Cerebellar nuclear complex (tissue), 1 donor: Measurements from ENCODE around the gene PLCL2.
A peak's percentile ranks its signal among the peaks of the same experiment; 100 is the strongest.

Experiments used
- DNase-seq, 2 experiments: peaks; one replicate each; lab custom pipeline; 2025; lab: John Stamatoyannopoulos, UW

The PLCL2 gene

DNA sequence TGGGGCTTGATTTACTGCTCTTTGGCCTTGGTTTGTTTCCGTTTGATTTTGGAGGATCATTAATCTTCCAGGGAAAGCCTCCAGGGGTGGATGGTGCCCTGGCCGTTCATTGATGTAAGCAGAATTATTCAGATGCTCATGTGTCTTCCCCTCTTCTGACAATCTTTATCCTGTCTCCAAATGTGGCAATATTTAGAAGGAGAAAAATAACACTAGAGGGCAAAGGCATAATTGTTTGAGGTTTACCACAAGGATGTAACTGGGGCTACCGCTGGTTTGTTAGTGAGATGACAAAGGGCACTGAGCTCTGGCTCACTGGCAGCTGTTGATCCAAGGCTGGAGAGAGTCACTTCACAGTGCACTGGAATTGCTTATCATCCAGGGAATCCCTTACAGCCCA is 18.2 kb upstream of the PLCL2 start:
- DNase-seq = no peak

DNA sequence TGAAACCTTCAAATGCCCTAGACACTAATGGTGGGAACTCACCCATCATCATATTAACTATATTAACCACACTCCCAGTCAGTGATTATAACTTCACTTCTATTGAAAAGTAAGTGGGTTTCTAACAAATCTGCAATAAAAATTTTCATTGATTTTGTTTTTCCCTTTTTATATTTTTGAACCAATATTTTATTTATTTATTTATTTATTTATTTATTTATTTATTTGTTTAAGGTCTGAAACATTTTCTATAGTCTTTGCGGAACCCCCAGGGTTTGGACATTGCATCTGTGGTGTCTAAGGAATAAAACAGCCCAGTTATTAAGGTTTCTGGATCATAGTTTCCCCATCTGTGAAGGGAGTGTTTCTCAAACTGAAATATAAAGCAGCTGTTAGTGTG is 16.2 kb upstream of the PLCL2 start:
- DNase-seq = no peak

DNA sequence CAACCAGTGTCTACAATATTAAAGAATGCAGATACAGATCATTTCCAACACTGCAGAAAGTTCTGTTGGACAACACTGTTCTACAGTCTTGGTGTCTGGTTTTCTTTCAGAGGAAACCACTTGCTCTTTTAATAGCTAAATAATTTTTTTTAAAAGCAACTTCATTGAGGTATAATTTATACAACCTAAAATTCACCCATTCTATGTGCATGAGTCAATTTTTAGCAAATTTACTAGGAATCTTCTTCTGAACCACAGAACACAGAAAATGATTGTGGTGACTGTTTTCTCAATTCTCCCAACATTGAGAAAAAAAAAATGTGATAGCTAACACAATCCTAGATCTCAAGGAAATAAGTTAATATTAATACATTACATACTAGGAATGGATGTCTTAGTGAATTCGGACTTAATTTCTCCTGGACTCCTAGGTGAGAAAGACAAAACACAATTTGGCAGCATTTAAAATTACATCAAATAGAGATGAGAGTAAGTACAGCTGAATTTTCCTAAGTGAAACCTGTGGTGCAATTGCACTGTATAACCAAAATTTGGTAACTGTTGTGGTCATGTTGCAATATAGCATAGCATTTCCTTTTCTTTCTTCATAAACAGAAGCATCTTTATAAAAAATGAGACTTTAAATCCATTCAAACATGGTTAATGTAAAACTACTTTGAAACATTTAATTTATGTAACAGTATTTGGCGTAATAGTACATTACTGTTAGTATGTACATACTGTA is 15.3 kb upstream of the PLCL2 start:
- DNase-seq = no peak

DNA sequence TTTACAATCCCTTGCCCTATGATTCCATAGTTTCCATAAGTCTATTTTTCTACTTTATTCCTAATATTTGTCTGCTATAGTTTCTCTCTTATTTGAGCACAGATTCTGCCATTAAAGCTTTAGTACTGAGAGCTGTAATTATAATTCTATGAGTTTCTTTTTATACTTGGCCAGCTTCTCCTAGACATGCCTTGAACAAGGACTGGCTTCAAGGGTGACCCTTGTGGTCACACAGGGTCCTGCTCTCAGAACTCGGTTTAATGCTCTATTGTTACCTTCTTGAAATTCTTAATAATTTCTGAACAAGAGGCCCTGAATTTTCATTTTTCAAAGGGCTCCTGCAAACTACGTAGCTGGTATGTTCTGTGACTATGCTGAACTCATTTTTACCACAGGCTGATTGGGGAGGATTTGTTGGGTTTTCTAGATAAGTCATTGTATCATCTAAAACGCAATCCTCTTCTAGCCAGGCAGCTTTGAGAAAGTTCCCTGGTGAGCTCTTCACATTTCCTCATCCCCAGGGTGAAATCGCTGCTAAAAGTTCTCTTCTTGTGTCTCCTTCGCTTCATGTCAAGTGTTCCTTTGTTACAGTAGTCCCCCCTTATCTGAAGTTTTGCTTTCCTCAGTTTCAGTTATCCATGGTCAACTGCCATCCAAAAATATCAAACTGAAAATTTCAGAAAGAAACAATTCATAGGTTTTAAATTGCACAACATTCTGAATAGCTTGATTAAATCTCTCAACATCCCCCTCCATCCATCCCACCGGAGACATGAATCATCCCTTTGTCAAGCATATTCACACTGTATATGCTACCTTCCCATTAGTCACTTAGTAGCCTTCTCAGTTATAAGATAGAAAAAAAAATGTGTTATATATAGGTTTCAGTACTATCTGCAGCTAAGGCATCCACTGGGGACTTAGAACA is 12.6 kb upstream of the PLCL2 start:
- no peak for DNase-seq

DNA sequence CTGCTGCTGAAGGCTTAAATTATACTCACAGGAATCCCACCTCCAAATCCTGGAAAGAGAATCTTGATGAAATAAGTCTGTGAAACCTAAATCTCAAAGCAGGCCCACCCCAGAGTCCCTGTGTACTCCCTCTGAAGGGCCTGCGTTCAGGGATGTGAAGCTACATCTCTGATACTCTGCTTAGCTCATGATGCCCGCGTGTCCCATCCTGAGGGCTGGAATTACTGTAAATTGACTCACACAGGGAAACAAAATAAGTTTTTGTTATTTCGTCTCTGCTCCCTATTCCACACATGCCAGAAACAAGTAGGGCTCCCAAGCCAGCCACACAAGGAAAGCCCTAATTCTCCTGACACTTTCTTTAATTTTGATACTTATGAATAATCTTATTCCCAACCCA is 10.9 kb upstream of the PLCL2 start:
- DNase-seq = no peak

DNA sequence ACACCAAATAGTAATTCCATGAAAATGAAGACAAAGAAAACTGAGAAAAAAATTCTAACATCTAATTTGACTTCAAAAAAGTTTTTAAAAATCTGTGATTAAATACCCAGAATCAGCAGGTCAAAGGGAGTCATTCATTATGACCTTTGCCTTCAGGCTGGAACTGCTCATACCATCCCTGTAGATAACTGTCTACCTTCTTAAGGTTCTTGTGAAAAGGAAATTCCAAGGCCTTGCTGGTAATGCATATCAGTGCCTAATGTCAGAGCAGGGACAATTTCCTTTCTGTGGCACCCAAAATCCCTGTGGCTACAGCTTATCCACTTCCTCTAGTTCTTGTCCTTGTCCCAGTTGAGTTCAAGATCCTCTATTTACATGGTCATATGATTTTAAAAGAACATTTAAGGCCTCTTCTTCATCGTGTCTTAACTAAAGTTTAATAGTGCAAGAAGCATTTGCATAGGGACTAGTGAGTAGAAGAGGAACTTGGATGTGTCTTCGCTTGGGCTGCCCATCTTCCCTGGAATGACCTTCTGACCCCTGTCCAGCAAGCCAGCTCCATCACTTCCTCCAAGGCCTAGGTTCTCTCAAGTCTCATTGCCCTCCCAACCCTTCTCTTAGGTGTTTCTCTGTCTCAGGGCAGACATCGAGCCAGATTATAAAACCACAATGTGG is 8.7 kb upstream of the PLCL2 start:
- no peak for DNase-seq

DNA sequence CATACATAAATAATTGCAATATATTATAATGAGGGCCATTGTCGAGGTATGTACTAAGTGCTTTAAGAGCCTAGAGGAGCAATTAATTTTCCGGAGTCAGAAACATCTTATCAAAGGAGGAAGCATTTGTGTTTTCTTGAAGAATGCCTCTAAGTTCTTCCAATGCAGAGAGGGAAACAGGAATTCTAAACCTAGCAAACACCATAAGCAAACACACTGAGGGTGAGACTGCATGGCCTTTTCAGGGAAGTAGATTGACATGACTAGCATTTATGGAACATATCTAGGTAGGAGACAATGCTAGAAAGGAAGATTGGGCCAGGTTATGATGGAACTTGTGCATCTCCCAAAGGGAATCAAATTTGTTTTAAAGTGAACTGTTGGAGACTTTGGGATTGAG is 7.2 kb upstream of the PLCL2 start:
- no peak for DNase-seq

DNA sequence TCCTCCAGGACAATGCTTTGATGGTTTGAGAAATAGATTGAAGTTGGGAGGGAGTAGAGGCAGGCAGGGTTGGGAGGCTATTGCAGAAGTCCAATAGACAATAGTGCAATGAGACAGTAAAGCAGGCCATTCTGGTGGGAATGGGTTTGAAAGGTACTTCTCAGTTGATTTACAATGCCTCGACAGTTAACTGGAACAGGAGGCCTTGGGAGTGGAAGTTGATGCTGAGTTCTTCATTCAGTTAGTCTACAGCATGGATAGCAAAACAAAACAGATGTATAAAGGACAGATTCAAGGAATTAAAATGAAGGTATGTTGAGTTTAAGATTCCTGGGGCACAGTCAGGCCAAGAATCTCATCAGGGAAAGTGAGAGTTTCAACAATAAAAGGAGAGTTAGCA is 6.8 kb upstream of the PLCL2 start:
- DNase-seq = no peak

DNA sequence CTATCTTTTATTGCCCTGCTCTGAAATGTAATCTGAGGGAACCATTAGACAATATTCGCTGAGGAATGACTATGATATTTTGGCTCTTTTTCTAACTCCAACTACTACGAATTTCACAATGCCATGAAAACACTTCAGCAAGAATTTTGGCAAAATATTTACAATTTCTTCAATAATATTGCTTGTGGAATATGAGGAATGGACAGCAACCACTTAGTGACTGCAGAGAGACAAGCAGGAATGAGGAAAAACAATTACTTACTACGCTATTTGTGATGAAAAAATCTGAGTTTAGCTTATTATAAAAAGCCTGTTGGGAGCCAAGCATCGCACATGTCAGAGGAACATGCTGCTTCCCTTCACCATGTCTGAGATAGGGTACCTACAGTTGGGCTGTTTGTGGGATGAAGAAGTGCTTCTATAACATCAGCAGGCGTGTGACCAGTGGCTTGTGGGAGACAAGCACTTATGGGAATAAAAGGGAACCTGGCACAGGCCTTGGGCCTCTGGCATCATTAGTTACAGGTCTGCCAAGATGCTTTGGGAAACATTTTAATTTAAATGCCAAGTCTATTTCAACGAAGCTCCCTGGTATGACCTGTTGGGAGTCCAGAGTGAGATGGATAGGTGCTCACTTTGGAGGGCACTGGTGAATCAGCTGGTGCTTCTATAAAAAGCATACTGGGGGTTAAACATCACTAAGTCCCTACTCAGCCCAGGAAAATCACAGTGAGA is 2.7 kb upstream of the PLCL2 start:
- no peak for DNase-seq

DNA sequence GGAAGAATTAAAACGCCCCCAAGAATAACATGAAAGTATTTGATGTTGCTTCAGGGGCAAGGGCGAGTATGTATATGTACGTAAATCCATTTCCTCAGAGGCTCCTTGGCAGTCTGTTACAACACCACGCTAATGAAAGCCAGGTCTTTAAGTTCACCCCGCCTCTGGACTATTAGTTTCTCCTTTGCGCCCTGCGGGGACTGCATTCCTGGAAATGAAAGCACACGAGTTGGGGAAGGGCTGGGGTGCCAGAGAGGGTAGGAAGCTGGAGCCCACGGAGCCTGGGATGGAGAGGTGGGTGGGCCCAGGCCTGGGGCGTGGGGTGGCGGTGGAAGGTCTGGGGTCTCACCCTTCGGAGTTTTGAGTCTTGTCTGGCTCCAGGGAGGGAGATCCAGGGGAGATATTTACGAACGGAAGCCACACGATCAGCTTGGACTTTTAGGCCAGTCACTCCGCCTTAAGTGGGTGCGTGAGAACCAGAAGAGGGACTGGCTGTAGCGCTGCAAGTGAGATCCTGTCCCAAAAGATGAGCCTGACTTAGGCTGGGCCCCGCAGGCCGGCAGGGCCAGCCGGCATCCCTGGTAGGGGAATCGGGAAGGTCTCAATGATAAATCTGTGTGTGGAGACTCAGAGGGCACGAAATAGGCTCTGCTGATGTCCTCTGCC is 1.6 kb upstream of the PLCL2 start:
- DNase-seq = no peak

DNA sequence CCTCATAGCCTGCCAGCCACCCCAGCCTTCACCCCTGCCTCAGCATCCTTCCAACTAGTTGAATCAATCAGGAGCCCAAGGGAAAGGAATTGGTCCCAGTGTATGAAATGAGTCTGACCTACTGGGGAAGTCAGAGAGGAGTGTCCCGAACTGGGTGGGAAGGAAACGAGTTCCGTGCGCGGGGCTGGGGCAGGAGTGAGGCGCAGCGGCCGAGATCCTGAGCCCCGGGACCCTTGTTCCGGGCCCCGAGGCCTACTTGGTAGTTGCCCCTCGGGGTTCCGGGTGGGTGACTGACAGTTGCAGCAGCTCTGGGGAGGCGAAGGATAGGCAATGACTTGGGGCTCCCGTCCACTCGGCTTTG is 1.1 kb upstream of the PLCL2 start:
- DNase-seq = no peak

DNA sequence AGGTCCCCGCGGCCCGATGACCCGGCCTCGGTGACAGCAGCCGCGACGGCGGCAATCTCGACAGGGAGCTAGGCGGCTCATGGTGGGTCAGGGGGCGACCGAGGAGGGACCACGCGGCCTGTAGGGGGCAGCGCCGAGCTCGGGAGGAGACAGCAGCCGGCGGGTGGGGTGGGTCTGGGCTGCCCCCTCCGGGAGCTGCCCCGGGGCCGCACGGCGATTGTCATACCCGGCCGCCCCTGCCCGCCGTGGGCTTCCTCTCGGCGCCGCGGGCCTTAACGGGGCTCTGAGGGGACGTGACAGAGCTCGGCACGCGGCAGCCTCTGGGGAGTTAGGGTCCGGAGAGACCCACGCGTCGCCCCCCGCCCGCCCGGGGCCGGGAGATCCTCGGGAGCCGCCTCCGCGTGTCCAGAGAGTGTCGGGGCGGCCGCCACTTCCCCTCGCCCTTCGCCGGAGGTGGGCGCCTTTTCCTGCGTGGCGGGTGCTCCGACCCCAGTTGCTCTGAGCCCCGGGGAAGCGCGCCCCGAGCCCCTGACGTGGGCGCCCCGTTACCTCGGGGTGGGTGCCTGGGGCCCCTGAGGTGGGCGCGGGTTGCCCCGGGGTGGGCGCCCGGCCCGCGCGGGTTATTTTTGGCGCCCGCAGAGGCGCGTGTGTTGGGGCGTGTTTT is 539 bp upstream of the PLCL2 start:
- DNase-seq = no peak

DNA sequence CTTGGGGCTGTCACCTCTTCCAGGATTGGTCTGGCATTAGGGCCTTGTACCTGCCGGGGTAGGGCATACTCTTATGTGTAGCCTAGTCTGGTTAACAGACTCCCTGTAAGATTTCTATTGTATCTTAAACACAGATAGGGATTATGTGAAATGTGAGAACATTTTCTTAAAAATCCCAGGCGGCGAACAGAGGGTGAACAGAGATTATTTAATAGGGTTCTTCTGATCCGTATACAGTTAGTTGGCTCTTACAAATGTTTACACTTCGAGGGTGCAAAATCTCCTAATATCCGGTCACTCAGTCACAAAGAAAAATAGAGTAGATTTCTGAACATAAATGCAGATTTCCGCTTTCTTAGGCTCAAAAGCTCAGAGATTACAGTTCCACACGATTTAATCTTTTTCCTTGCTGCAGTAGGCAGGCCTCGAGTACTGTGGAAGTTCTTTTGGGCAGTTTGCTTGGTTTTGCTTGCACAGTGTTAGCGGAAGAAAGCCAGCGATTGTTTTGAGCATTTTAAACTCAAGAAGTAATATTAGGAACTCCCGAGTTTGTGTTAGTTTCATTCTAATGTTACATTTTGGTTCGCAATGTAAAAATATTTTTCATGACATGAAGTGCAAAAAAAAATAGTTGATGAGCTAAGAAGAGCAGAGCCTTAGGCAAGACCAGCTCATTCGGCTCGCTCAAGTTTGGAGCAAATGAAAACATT is 993 bp downstream of the PLCL2 start:
- peak in 1 of 2 experiments; percentile 48 for DNase-seq

DNA sequence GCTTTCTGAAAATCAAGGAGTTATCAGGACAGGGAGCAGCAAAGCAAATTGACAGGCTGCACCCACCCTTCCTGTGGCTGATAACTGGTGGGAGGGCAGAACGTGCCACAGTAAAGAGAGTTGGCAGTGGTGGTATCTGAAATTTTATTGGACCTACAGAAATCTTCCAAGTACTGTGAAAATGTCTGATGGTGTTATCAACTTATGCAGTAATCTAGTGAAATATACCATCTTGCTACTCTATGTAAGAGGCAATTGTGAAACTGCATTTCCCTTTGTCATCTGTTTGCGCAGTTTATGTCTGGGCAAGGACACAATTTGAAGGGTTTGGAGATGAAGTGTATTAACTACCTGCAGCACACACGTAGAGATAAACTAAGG is 1.5 kb downstream of the PLCL2 start:
- DNase-seq = no peak

DNA sequence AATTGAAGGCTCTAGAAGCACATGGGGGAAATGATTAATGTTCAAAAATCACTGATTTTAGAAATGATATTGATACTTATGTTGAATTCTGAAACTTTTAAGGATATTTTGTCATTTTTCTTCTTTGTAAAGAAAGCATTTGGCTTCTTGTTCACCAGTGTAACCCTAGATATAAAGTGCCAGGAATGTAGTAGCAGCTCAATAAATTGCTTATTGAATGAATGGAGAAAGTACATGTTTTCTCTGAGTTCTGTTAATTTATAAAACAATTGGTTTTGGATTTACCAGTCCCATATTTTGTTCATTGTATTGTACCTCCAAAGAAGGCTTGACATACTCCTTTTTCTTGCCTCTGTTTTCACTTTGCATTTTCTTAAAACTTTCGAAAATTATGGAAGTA is 2.4 kb downstream of the PLCL2 start:
- no peak for DNase-seq

DNA sequence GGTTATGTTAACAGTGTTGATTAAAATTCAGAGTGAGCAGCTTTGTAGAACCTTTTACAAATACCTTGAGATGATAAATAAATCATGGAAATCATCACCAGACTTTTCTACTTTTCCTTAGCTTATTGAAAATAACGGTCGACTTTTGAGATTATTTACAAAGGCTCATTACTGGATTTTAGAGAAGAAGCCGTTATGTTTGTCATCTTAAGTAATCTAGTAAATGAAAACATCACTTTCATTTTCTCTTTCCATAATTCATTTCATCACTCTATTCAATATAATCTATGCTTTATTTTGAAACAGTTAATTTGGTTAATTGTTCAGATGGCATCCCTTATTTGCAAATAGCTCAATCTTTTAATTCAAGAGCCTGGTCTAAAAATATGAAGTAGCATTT is 3.6 kb downstream of the PLCL2 start:
- no peak for DNase-seq

DNA sequence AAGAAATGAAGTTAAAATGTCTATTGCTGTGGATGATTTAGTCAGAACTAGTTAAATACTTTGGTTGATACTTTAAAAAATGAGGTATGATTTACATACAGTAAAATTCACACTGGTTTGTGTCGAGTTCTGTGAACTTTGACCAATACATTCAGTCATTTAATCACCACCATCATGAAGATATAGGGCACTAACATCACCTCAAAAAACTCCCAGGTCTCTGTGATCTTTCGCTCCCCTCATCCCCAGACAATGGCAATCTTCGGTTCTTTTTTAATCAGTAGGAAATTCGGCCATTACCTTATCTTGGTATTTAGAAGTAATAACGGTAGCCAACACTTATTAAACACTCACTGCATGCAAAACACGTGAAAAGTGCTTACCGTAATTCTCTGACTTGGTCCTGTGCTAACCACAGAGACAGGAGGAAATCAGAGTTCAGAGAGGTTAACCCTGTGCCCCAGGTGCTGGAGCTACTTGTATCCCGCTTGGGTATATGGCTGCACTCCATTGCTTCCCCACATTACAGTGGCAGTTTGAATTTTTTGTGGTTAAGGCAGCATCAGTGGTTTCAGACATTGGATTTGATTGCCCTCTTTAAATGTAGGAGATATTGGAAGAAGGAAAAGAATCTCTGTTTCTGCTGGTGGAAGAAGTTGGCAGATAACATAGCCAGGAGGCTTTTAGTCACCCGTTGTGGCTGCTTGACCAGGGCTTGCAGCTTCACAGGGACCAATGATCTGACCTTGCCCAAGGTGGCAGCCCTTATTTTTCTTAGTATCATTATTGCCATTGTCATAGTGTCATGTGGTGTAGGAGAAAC is 4.2 kb downstream of the PLCL2 start:
- no peak for DNase-seq

DNA sequence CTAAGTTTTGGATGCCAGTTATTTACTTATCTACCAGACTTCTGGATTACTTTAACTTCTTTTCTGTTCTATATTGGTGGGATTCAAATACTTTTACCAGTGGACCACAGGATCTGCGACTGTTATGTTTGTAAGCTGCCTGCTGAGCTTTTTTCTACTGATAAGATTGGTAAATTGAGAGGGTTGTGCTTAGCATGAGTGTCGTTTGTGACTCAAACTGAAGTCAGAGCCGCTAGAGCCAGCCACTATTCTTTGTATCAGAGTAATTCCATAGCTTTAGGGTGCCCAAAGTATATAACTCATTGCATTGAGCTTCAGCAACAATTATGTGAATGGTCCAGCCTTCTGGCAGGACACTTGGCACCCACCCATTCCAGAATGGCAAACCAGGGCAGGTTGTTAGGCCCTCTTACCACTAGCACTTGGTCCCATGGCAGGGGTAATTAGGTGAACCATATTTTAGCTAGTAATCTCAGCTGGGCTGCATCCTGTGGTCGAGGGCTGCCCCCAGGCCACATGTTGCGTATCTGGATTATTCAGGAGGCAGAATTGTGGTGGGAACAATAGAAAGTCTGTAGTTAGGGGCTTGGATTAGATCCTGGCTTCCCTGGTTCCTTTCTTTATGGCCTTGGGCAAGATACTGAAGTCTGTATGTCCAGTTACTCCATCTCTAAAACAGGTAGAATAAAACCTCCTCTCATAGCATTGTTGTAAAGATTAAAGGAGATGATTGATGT is 6.0 kb downstream of the PLCL2 start:
- no peak for DNase-seq
